Activated T-cell treated with anti-CD3 and anti-CD28 coated beads, Interleukin-2, amount 50 U/mL, for 24 hours (primary cell): ENCODE measurements around the gene DCDC2C.

Experiments
- DNase-seq: peaks from one replicate; pipeline ENCODE4 v3.0.0-alpha.2; 2020
- H3K27ac Mint-ChIP-seq: 2 replicates; pipeline ENCODE4 v1.8.0; 2020; ENCODE audit warnings: mild to moderate bottlenecking, mixed read lengths
- H3K27me3 Mint-ChIP-seq: 2 replicates; pipeline ENCODE4 v1.8.0; 2020; ENCODE audit warnings: mixed read lengths
- H3K36me3 Mint-ChIP-seq: 2 replicates; pipeline ENCODE4 v1.8.0; 2020; ENCODE audit warnings: low read depth, mixed read lengths
- H3K4me1 Mint-ChIP-seq: 2 replicates; pipeline ENCODE4 v1.8.0; 2020; ENCODE audit warnings: low read depth, mixed read lengths
- H3K4me3 Mint-ChIP-seq: 2 replicates; pipeline ENCODE4 v1.8.0; 2020; ENCODE audit warnings: mild to moderate bottlenecking, moderate library complexity, mixed read lengths
- H3K9me3 Mint-ChIP-seq: 2 replicates; pipeline ENCODE4 v1.8.0; 2020; ENCODE audit warnings: mixed read lengths

DCDC2C gene

DNA sequence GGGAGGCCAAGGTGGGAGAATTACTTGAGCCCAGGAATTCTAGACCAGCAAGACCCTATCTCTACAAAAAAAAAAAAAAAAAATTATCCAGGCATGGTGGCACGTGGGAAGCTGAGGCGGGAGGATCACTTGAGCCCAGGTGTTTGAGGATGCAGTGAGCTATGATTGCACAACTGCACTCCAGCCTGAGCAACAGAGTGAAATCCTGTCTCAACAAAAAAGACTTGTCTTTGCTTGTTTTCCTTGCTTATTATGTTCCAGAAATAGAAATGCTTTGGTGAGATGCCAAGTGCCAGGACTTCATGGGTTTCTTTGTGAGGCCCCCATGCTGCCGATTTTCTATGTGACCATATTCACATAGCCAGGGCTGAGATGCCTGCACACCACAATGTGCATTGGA, 9.0 kb downstream of the DCDC2C start:
- Mint-ChIP-seq H3K9me3 (no peaks in the 10 kb centered on the region), H3K27ac (no peak overlapping the region), H3K36me3 (no peaks in the 10 kb centered on the region), H3K27me3 (peaks cover 18% of the 10 kb centered on the region), H3K4me1 (no peaks in the 10 kb centered on the region), H3K4me3 (no peak overlapping the region)
- no peak for DNase-seq

DNA sequence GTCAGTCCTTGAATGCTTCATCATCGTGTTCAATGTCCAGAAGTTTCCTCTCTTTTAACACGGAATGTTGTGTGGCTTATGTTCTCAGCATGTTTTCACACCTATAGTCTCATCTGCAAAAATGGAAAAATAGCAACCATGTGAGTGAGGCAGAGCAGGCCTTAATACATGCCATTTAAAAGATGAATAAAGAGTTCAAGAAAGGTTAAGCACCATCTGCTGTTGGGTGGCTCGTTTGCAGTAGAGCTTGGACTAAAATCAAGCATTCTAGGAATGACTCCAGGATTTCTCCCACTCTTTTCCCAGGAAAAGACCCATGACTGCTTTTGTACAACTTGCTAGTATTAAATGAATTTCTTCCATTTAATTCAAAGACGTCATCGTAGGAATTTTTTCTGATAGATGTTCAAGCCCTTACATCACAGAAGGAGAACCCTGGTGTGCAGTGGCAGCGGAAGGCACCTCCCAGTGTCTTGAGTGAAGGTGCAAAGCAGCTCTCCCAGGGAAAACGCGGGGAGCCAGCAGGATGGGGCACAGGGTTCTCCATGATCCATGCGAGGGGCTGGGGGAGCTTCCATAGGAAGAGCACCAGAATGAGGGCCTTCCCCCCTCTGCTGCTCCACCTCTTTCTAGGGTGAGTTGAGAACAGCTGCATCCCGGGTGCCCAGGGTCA, 9.6 kb downstream of the DCDC2C start:
- no peak overlapping the region for H3K4me3 Mint-ChIP-seq
- DNase-seq = no peak
- H3K9me3 Mint-ChIP-seq = no peaks in the 10 kb centered on the region
- H3K36me3 Mint-ChIP-seq = no peaks in the 10 kb centered on the region
- no peak overlapping the region for H3K27ac Mint-ChIP-seq
- no peaks in the 10 kb centered on the region for H3K4me1 Mint-ChIP-seq
- peaks cover 15% of the 10 kb centered on the region for H3K27me3 Mint-ChIP-seq

DNA sequence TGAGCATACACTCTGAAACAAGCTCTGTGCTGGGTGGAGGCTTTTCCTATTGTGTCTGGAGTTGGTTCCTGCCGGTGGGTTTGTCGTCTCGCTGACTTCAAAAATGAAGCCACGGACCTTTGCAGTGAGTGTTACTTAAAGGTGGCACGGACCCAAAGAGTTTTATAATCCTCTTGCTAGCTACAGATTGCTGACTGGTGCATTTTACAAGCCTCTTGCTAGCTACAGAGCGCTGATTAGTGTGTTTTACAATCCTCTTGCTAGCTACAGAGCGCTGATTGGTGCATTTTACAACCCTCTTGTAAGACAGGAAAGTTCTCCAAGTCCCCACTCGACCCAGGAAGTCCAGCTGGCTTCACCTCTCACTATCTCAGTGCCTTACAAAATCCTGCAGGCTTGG, 15.3 kb downstream of the DCDC2C start:
- DNase-seq = no peak
- Mint-ChIP-seq H3K4me3 (no peak overlapping the region), H3K4me1 (no peaks in the 10 kb centered on the region), H3K27me3 (peaks cover 3% of the 10 kb centered on the region), H3K36me3 (no peaks in the 10 kb centered on the region), H3K27ac (no peak overlapping the region), H3K9me3 (peaks cover 11% of the 10 kb centered on the region)

DNA sequence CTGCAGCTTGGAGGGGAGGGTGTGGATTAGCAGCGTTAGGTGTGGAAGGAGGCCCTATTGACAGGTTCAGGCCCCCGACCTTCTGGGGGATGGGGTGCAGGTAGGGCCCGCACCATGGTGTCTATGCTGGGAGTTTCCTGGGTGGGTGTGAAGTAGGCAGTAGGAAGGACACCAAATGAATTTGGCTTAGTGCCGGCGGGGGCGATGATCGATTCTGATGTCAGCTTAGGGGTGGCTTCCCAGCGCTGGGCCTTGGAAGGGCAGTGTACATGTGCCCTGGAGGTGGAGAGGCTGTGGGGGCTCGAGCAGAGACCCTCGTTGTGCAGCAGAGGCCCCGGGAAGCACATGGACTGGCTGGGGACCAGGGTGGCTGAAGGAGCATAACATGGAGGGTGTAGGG, 21.6 kb downstream of the DCDC2C start:
- peaks cover 2% of the 10 kb centered on the region for H3K4me1 Mint-ChIP-seq
- H3K27ac Mint-ChIP-seq = no peak overlapping the region
- no peaks in the 10 kb centered on the region for H3K36me3 Mint-ChIP-seq
- H3K9me3 Mint-ChIP-seq = peaks cover 11% of the 10 kb centered on the region
- peaks cover 20% of the 10 kb centered on the region for H3K27me3 Mint-ChIP-seq
- H3K4me3 Mint-ChIP-seq = no peak overlapping the region
- DNase-seq = no peak

DNA sequence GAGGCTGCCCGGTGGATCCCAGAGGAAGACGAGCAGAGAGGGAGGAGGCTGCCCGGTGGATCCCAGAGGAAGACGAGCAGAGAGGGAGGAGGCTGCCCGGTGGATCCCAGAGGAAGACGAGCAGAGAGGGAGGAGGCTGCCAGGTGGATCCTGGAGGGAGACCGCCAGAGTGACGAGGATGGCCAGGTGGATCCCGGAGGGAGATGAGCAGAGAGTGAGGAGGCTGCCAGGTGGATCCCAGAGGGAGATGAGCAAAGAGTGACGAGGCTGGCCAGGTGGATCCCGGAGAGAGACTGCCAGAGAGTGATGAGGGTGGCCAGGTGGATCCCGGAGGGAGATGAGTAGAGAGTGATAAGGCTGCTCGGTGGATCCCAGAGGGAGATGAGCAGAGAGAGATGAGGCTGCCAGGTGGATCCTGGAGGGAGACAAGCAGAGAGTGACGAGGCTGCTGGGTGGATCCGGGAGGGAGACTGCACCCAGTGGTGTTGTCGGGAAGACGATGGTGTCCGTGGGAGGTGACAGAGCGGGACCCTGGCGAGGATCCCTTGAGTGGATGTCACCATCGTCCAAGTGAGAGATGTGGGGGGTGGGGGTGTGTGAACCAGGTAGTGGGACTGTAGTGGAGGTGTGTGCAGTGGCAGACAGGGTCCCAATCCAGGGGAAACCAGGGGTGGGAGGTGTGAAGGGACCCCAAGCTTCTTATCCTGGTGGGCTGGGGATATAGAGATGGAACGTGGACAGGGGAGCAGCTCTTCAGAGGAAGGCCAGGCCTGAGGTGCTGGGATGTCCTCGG, 22.3 kb downstream of the DCDC2C start:
- no peak for DNase-seq
- Mint-ChIP-seq H3K4me1 (peaks cover 2% of the 10 kb centered on the region), H3K27ac (no peak overlapping the region), H3K27me3 (peaks cover 20% of the 10 kb centered on the region), H3K4me3 (no peak overlapping the region), H3K9me3 (peaks cover 6% of the 10 kb centered on the region), H3K36me3 (no peaks in the 10 kb centered on the region)

DNA sequence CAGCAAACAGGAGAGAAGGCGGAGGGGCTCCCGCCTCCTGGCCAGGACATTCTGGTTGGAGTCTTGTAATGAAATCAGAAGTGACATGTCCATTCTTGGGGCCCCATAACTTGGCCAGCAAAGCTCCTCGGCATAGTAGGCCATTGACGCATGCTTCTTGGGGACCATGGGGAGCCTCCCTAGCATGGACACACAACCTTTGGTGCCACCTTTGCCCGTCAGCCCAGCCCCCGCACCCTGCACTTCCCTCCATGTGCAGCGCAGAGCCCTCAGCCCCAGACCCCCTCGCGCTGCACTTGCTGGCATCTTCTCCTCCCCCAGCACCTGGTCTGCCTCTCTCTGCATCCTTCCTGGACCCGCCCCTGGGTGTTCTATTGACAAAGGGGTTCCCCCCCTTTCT, 23.1 kb downstream of the DCDC2C start:
- H3K27ac Mint-ChIP-seq = no peak overlapping the region
- H3K9me3 Mint-ChIP-seq = no peaks in the 10 kb centered on the region
- DNase-seq = no peak
- H3K27me3 Mint-ChIP-seq = peaks cover 17% of the 10 kb centered on the region
- H3K36me3 Mint-ChIP-seq = no peaks in the 10 kb centered on the region
- H3K4me1 Mint-ChIP-seq = peaks cover 2% of the 10 kb centered on the region
- H3K4me3 Mint-ChIP-seq = no peak overlapping the region

DNA sequence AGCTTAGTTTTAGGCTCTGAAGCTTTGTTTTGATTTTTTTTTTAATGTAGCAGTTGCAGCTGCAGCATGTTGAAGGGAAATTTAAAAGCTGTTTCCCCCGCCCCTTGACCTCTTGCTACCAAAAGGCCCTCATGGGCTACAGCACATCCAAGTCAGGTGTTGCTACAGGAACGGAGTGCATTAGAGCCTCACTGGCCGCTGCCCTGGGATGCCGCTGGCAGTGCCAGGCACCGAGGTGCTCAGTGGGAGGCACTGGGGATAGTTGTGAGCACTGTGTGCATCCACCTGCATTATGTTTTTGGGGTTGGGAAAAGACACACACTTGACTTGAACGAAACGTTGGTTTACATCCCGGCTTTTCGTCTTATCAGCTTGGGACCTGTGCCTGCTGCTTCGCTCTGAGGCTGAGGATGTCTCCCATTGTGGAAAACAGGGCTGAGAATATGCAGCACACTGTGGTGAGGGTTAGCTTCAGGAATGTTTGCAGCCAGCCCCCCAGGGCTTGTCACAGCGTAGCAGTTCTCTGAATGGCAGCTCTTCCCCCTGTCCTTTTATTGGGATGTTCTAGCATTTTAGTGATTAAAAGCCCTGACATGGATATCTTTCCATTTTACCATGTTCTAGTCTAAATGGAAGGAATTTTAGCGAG, 24.1 kb downstream of the DCDC2C start:
- H3K4me3 Mint-ChIP-seq = no peak overlapping the region

DNA sequence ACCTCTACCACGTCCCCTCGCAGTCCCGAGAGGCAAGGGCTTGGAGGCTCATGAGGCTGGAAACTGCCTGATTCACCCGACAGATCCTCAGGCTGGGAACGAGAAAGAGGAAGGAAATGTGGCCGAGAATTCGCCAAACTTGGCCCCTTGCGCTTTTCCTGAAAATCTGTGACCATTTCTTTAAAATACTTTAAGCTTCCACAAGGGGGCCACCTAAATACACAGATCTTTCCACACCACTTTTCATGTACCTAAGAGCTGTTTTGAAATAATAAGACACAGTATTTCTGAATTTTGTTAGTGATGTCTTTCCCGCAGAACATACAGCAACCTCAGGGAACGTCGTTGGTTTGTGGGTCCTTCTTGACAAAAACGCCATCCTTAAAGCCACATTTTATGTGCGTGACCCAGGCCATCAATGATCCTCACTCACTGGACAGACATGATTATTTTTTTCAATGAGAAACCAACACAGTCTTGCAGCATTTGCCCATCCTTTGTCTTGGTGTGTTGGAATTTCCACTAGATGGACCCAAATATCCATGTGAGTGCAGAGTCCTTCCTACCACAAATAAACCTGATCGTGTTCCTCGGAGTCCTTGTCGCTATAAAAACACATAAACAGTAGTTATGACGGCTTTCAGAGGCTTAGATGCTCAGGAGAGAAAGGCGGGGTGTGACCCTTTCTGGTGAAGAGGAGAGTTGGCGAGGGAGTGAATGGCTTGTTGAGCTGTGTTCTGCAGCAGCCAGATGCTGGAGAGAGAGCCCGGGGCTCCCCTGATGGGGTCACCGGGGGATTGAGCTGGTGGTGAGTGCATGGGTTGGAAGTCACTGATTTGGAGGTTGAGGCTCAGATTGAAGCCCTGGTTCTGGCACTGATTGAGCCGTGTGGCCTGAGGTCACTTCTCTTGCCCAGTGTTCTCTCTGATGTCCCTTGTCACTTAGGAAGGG, 25.0 kb downstream of the DCDC2C start:
- Mint-ChIP-seq H3K4me1 (peaks cover 2% of the 10 kb centered on the region), H3K4me3 (no peak overlapping the region), H3K27me3 (peaks cover 17% of the 10 kb centered on the region), H3K9me3 (no peaks in the 10 kb centered on the region), H3K36me3 (no peaks in the 10 kb centered on the region), H3K27ac (no peak overlapping the region)
- no peak for DNase-seq

More for the DNA sequence above, 24.1 kb downstream of the DCDC2C start:
- peaks cover 2% of the 10 kb centered on the region for H3K4me1 Mint-ChIP-seq
- no peaks in the 10 kb centered on the region for H3K9me3 Mint-ChIP-seq
- H3K27ac Mint-ChIP-seq = no peak overlapping the region
- peaks cover 17% of the 10 kb centered on the region for H3K27me3 Mint-ChIP-seq
- H3K36me3 Mint-ChIP-seq = no peaks in the 10 kb centered on the region
- DNase-seq = no peak

DNA sequence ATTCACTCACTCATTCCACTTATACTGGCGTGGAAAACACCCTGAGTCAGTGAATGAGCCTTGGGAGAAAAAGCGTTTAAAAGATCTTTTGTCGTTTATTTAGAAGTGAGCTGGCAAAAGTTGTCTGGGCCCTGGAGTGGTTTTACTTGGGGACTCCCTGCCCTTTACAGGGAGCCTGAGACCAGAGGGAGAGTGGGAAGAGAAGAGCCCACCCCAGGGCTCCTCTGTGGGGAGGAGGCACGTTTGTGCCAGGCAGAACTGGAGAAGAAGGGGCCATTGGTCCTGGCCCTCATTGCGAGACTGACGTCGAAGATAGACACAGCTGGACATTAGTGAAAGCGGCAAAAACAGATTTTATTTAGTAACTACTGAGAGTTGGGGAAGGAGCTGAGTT, 25.7 kb downstream of the DCDC2C start:
- no peak overlapping the region for H3K27ac Mint-ChIP-seq
- peaks cover 2% of the 10 kb centered on the region for H3K4me1 Mint-ChIP-seq
- no peaks in the 10 kb centered on the region for H3K36me3 Mint-ChIP-seq
- peaks cover 17% of the 10 kb centered on the region for H3K27me3 Mint-ChIP-seq
- H3K4me3 Mint-ChIP-seq = no peak overlapping the region
- DNase-seq = no peak
- no peaks in the 10 kb centered on the region for H3K9me3 Mint-ChIP-seq

DNA sequence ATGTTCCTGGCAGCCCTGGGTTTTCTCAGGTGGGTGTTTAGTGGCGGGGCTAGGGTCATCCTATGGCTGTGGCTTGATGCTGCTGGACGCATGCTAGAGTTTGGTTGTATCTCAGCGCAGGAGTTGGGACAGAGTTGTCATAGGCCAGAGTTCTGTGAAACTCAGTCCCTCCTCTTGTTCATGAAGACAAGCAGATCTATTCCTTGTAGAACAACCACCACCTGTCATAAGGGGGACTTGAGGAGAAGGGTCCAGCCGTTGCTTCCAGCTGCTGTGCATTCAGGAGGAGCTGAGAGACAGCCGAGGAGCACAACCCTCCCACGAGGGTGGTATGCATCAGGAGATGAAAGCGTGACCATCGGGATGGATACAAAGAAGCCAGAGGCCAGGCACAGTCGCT, 26.4 kb downstream of the DCDC2C start:
- H3K27me3 Mint-ChIP-seq = peaks cover 14% of the 10 kb centered on the region
- H3K4me3 Mint-ChIP-seq = no peak overlapping the region
- H3K9me3 Mint-ChIP-seq = no peaks in the 10 kb centered on the region
- H3K27ac Mint-ChIP-seq = no peak overlapping the region
- DNase-seq = no peak
- peaks cover 2% of the 10 kb centered on the region for H3K4me1 Mint-ChIP-seq
- H3K36me3 Mint-ChIP-seq = no peaks in the 10 kb centered on the region

DNA sequence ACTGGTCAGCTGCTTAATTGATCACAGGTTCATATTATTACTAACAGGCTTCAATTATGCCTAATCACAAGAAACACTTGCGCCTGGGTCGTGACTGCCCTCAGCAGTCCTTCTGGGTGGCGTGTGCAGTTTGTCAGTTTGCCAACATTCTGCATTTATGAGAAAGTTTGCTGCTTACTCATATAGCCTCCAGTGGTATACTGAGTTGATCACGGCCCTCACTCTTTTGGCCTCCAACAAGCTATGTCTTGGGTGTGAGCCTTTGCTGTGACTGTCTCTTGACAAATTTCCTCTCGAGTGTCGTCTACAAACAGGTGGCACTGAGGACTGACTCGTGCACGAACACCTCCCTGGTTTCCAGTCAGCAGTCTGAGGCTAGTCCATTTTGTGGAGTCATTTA, 27.3 kb downstream of the DCDC2C start:
- Mint-ChIP-seq H3K36me3 (no peaks in the 10 kb centered on the region), H3K27me3 (peaks cover 10% of the 10 kb centered on the region), H3K4me1 (peaks cover 2% of the 10 kb centered on the region), H3K27ac (no peak overlapping the region), H3K4me3 (no peak overlapping the region), H3K9me3 (no peaks in the 10 kb centered on the region)
- no peak for DNase-seq

DNA sequence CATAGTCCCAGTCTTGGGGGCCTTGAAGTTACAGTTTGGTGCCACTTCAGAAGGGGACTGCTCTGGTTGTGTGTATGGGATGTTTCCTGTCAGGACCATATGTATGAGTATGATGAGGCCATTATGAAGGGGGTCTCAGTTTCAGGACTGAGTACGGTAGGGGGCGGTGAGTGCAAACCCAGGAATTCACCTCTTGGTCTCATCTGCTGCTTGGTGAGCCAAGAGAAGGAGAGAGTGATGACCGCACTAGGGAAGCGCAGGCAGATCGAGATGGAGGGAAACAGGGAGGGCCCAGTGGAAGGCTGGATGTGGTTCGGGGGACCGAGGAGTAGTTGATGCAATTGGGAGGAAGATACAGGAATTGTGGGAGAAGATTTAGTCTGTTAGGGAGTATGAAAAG, 28.5 kb downstream of the DCDC2C start:
- Mint-ChIP-seq H3K27me3 (peaks cover 15% of the 10 kb centered on the region), H3K9me3 (no peaks in the 10 kb centered on the region), H3K36me3 (no peaks in the 10 kb centered on the region), H3K4me3 (no peak overlapping the region), H3K4me1 (peaks cover 2% of the 10 kb centered on the region), H3K27ac (no peak overlapping the region)
- no peak for DNase-seq

DNA sequence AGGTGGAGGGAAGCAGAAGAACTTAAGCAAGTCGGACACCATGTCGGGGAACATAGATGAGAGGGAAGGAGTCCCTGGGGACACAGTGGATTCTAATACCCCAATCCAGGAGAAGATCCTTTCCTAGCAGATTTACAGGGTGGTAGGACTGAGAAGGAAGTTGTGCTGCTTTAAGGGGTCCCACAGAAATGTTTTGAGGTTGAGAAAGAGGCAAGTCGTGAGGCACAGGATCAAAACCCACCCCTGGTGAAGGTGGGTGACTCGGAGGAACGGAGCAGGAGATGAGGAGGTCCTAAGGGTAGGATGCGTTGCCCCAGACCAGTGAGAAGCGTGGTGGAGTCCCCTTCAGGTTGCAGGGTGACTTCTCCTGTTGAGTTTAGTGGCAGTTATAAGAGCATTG, 32.7 kb downstream of the DCDC2C start:
- Mint-ChIP-seq H3K4me3 (no peak overlapping the region), H3K27ac (no peak overlapping the region), H3K27me3 (peaks cover 11% of the 10 kb centered on the region), H3K36me3 (no peaks in the 10 kb centered on the region), H3K9me3 (no peaks in the 10 kb centered on the region), H3K4me1 (no peaks in the 10 kb centered on the region)
- no peak for DNase-seq

DNA sequence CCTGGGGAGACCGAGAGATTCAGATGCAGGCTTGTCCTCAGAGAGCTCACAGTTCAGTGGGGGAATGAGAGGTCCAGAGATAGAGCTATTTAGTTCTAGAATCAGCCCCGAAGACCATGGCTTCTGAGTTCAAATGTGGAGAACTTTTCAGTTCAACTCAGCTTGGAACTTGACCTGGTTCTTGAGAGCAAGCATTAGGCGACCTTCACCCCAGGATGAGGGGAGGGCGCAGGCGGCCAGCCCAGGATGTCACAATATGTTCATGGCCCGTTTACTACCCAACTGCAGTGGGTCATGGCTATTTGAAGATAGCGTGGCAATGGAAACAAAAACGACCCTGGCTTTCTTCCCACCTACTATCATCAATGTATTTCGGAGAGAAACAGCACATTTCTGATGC, 33.8 kb downstream of the DCDC2C start:
- no peaks in the 10 kb centered on the region for H3K4me1 Mint-ChIP-seq
- H3K27me3 Mint-ChIP-seq = peaks cover 11% of the 10 kb centered on the region
- H3K36me3 Mint-ChIP-seq = no peaks in the 10 kb centered on the region
- no peaks in the 10 kb centered on the region for H3K9me3 Mint-ChIP-seq
- no peak for DNase-seq
- H3K4me3 Mint-ChIP-seq = no peak overlapping the region
- no peak overlapping the region for H3K27ac Mint-ChIP-seq
